Dermis microvascular lymphatic vessel endothelial cell (primary cell): ENCODE data around the gene SLC26A11. TPM values are rescaled to one million over a fixed set of nuclear protein-coding genes. Genes with fewer than 3 reads are reported as not detected.
"Not testable (repeated sequence)": the region's sequence is repeated elsewhere in the genome, so short reads cannot be mapped to it uniquely, and the experiment has no call there.

Experiments used
- DNase-seq, 2 donors: peaks; one replicate each; pipeline versions ENCODE4 v3.0.0 to v3.0.0-alpha.2; 2010; ENCODE audit warnings: low read depth in 2 of 2
- total RNA-seq: library from RNA; depleted of rRNA; stranded (reverse); fragments of >200 nt; gene quantifications from 2 replicates; pipeline ENCODE4 v1.2.1, GENCODE V29; 2014

SLC26A11 gene
- total RNA-seq, 1 donor from 2014 or later = 5.5 TPM

- DNase-seq = peak in 1 of 2 donors; percentile 44
Measured at GRCh38 chr17:80260791-80261158, 40.5 kb downstream of the SLC26A11 start, which contains the start of gene RNF213. Gene RNF213, plus strand, starts transcription at chr17:80260852. Its CDS starts 2,830 bp downstream, at chr17:80263682.

DNA sequence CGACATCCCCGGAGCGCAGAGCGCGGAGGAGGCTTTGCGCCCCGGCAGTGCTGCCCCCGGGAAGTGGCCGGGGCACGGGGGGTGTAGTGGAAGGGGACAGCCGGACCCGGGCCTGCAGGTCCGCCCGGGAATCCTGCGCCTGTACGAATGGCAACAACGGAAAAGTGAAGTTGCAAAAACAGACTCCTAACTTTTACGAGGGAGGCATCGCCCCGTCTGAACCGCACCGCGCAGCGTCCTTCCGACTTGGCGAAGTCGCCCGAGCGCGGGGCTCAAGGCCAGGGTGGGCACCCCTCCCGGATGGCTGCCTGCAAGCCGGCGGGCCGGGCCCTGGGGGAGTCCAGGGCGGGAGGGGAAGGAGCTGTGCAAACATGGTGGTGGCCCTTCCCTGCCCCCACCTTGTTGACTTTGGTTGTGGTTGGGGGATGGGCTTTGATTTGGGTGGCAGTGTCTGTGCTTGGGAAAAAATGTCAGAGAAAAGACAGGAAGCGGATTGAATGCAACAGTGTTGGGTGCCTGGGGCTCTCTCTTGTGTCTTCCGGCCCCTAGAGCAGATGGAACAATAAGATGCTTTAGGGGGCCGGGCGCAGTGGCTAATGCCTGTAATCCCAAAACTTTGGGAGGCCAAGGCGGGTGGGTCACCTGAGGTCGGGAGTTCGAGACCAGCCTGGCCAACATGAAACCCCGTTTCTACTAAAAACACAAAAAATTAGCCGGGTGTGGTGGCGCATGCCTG is 41.1 kb downstream of the SLC26A11 start:
- DNase-seq = peak in 1 of 2 donors; percentile 64

GRCh38 chr17:80261895-80262279 is 41.7 kb downstream of the SLC26A11 start:
- DNase-seq = no peak

- DNase-seq = no peak
Measured at GRCh38 chr17:80262291-80262690, 42.1 kb downstream of the SLC26A11 start.

DNA sequence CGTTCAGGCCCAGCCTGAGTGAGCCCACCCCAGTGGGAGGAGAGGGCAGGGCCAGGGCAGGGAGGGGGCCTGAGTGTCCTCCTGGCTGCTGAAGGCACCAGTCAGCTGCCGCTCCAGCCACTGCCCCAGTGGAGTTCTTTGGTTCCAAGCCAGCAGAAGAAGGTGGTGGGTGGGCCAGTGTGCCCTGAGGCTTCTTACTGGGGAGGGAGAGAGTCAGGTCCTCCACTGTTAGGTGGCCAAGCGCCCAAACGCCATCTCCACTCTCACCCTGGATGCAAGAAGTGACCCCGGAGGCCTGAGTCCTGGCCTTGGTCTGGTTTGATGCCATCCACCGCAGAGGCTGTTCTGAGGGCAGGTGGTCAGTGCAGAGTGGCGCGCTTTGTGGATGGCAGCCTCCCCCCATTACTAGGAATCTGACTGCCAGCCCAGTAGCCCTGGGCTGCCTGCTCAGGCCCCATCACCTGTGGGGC is 42.6 kb downstream of the SLC26A11 start:
- DNase-seq = no peak

DNA sequence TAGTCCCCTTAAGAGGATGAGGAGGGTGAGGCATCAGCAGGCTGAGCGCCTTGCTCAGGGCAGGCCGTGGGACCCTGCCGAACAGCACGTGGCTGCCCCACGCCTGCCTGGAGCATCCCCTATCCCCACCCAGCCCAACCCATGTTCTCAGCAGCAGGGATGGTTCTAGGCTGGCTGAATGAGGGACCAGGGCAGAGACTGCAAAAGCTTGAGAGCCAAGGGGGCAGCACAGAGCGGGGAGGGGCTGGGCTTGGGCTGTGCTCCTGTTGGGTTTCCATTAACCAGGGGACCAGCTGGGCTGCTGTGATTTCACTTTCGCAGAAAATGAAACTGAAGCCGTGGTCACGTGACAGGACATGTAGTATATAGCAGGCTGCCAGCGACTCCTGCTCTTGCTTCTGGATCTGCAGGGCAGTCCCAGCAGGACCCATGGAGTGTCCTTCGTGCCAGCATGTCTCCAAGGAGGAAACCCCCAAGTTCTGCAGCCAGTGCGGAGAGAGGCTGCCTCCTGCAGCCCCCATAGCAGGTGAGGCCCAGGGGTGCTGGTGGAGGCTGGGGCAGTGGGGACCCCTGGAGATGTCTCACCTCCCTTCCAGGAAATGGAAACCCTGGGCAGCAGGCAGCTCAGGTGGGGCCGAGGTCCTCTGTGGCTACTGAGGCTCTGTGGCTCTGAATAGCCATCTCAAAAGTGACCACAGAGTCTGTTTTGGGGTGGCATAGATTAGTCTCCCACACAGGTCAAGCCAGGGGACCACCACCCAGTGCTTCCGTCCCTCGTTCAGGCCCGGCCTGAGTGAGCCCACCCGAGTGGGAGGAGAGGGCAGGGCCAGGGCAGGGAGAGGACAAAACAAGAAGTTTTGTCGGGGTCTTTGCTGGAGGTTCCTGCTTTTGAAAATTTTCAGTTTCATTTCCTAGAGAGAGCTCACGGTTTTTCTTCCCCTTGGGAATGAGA is 43.3 kb downstream of the SLC26A11 start:
- DNase-seq = peak; percentile 89 to 90

- DNase-seq = no peak
Measured at GRCh38 chr17:80264205-80265075, 44.2 kb downstream of the SLC26A11 start.

DNA sequence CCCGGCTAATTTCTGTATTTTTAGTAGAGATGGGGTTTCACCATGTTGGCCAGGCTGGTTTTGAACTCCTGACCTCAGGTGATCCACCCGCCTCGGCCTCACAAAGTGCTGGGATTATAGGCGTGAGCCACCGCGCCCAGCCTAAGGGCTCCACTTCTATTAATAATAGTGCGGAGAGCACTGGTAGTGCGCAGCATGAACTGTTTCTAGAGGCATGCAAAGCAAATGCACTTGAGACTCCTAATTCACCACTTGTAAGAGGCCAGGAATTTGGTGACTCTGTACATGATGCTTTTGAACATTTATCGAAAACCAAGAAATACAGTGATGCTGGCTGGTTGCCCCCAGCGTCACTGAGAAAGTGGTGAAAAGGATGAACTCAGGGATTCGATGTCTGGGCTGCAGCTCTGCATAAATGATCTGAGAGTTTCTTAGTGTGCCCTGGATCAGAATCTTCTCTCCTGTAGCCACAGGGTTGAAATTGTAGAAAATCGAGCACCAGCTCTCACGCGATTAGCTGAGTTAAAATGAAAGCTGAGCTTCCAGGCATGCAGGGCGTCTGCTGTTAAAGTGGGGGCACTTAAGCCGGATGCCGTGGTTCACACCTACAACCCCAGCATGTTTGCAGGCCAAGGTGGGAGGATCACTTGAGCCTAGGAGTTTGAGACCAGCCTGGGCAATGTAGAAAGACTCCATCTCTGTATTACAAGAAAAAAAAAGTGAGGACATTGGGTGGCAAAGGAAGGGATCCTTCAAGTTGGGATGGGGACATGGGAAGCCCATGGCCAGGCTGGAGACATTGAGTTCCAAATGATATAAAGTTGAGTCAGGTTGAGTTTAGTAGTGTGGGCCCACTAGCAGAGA is 45.2 kb downstream of the SLC26A11 start:
- no peak for DNase-seq

DNA sequence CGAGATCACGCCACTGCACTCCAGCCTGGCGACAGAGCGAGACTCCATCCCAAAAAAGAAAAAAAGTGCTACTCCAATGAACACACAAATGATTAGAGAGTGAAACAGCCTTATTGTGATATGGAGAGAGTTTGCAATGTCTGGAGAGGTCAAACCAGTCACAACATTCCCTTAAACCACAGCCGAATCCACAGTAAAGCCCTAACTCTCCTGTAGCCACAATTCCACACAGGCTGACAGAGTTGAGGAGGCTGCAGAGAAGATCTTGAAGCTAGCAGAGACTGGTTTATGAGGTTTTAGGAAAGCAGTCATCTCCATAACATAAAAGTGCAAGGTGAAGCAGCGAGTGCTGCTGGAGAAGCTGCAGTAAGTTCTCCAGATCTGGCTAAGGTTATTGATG is 47.2 kb downstream of the SLC26A11 start:
- DNase-seq = no peak

GRCh38 chr17:80268427-80268826 is 48.2 kb downstream of the SLC26A11 start:
- DNase-seq = no peak

DNA sequence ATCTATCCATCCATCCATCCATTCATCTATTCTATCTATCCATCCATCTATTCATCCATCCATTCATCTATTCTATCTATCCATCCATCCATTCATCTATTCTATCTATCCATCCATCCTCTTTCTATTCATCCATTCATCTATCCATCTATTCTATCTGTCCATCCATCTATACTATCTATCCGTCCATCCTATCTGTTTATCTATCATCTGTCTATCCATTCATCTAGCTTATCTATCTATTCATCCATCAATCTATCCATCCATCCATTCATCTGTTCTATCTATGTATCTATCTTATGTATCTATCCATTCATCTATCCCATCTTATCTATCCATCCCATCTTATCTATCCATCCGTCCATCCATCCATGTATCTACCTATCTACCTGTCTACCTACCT is 49.2 kb downstream of the SLC26A11 start:
- no peak for DNase-seq

DNA sequence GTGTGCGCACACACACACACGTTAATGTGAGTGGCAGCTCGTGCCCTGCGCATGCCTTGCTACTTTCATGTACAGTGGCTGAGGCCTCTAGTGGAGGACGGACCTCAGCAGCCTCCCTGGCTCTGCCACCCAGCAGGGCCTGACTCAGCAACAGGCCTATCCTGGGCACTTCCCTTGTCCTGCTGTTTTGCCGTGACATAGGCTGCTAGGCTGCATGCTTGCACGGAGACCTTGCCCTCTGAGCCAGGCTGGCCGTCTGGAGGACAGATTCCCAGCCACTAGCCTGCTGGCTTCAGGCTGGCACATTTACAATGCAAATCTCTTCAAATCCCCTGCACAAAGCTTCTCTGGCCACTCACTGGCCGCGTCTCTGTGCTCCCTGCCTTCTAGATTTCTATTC is 49.9 kb downstream of the SLC26A11 start:
- no peak for DNase-seq

GRCh38 chr17:80270836-80271235 is 50.6 kb downstream of the SLC26A11 start:
- DNase-seq = peak in 1 of 2 donors; percentile 45

DNA sequence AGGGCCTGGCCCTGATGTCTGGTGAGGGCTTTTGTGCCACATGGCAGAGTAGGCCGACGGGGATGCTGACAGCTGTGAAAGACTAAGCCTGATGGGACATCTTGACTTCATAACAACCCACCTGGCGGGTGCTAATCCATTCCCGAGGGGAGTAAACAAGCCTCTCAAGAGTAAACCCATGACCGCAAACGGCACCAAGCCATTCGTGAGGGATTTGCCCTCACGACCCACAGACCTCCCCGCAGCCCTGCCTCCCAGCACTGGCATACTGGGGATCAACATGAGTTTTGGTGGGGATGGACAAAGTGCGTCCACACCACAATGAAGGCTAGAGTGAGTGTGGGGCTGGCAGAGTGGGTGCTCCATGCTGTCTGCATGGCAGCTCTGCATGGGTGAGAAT is 52.1 kb downstream of the SLC26A11 start:
- no peak for DNase-seq

DNA sequence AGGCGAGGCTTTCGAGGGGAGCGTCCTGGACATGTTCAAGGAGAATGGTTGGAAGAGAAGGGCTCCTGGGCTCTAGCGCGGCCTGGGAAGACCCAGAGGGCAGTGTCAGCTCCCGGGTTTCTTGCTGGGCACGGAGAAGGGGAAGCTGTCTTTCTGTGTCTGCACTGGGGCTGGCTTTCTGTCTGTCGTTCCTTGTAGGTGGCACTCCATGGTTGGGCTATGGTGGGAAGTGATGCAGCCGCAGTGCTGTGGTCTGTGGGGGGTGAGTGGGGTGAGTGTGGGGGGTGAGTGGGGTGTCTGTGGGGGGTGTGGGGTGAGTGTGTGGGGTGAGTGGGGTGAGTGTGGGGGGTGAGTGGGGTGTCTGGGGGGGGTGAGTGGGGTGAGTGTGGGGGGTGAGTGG is 54.1 kb downstream of the SLC26A11 start:
- DNase-seq = no peak

- no peak for DNase-seq
Measured at GRCh38 chr17:80274871-80275449, 54.7 kb downstream of the SLC26A11 start.

DNA sequence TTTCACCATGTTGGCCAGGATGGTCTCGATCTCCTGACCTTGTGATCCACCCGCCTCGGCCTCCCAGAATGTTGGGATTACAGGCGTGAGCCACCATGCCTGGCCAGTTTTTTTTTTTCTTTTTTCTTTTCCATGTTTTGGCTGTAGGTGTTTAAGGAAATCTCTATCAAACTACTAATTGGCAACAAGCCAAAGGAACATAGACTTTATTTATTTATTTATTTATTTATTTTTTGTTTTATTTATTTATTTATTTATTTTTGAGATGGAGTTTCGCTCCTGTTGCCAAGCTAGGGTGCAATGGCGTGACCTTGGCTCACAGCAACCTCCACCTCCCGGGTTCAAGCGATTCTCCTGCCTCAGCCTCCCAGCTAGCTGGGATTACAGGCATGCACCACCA is 55.6 kb downstream of the SLC26A11 start:
- not testable (repeated sequence) for DNase-seq

DNA sequence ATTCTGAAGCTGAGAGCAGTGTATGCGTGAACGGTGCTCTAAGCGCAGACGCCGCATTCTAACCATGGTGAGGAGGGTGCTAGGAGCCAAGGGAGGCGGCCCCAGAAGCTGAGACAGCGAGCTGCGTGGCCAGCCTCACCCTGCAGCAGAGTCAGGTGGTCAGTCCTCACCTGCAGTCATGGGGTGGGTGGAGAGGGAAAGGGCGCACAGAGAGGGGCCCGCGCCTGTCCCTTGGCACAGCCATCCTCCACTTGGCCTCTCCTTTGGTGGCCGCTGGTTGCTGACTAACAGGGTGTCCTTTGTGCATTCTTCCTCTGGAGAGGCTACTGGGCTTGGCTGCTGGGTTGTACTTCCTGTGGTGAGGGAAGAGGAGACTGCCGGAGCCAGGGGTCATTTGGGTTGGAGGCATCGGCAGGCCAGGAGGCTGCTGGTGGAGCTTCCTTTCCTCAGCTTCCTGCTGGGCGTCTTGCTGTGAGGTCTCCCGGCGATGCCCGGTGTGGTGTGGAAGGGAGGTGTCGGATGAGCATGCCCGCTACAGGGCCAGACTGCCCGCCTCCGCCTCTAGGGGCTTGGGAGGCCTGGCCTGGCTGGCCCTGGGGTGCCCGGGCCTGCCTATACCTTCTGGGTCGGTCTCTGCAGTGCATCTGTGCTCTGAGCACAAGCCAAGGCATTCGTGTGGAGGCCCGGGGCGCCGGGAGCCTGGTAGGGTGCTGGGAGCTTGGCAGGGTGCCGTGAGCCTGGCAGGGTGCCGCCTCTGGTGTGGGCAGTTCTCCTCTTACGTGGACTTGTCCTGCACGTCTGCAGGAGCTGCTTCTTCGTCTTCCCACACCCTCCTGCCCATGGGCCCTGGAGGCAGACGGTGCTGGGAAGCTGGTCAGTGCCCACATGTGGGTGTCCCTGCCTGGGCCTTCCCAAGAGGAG is 57.8 kb downstream of the SLC26A11 start:
- DNase-seq = peak in 1 of 2 donors; percentile 55

- peak in 1 of 2 donors; percentile 40 for DNase-seq
Measured at GRCh38 chr17:80279895-80280294, 59.7 kb downstream of the SLC26A11 start.
